Hepatocyte (in vitro differentiated cells): Measurements from ENCODE around the gene GAS6.

Experiments
- EZH2 ChIP-seq: fragments of 200-600 bp; sonication (generic); IDR thresholded peaks from 2 replicates; pipeline ENCODE4 v1.6.1; 2016; ENCODE audit warnings: antibody characterized with exemption, mild to moderate bottlenecking, borderline replicate concordance
- TF ChIP-seq, protein P1 (sequence below): fragments of 200-600 bp; sonication (generic); IDR thresholded peaks from 2 replicates; pipeline ENCODE4 v1.5.1; 2016; ENCODE audit warnings: antibody characterized with exemption, mild to moderate bottlenecking; ENCODE audit not compliant: poor library complexity

DNA sequence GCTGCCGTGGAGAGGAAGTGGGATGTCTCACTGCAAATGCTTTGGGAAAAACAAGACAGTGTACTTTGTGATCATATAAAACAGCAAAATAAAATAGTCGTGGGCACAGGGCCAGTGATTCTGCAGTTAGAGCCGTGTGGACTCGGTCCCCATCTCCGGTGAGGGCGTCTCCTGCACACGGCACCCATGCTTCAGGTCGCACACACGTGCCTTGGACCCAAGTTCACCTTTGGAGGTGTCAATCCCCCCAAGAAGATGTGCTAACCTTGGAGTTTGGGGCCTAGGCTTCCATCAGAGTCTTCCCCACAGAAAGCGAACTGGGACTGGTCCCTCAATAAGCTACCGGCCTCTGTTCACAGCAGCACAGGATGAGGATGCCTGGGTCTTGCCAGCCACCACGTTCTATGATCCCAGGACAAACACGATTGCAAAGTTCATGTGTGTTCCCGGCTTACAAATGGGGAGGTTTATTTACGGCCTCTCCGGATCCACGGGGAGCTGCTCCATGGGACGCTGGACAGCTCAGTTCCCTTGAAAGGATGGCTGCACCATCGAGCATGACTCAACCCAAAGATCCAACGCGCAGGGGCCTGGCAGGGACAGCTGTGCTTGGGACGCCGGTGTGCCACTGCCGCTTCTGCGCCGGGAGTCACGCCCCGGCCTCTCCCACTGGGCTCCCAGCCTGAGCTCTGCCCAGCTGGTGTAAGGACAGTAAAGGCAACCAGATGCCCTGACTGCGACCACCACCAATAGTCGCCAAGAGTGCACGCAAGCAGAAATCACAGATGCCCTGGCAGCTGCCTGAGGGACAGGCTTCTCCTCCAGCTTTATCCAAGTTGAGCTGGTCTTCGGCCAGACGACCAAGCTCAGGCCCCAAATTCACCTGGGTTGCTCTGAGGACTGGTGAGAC is 8.6 kb downstream of the GAS6 start:
- TF ChIP-seq, protein P1, sequence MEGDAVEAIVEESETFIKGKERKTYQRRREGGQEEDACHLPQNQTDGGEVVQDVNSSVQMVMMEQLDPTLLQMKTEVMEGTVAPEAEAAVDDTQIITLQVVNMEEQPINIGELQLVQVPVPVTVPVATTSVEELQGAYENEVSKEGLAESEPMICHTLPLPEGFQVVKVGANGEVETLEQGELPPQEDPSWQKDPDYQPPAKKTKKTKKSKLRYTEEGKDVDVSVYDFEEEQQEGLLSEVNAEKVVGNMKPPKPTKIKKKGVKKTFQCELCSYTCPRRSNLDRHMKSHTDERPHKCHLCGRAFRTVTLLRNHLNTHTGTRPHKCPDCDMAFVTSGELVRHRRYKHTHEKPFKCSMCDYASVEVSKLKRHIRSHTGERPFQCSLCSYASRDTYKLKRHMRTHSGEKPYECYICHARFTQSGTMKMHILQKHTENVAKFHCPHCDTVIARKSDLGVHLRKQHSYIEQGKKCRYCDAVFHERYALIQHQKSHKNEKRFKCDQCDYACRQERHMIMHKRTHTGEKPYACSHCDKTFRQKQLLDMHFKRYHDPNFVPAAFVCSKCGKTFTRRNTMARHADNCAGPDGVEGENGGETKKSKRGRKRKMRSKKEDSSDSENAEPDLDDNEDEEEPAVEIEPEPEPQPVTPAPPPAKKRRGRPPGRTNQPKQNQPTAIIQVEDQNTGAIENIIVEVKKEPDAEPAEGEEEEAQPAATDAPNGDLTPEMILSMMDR: no peak
- TF ChIP-seq EZH2: no peak
